Gastroesophageal sphincter (tissue), 4 donors: Measurements from ENCODE around the gene KXD1. TPM values are rescaled to one million over a fixed set of nuclear protein-coding genes. Genes with fewer than 3 reads are reported as not detected.

Experiments used
- ATAC-seq: fragments of 150-250 bp; one replicate; pipeline ENCODE4 v1.9.1; 2016; ENCODE audit warnings: mild to moderate bottlenecking, moderate library complexity
- H3K27ac ChIP-seq, 4 donors: fragments of 200-600 bp; sonication (generic) in 3 of 4; 1 replicate in 3 of 4; 2 replicates in 1 of 4; pipeline ENCODE4 v1.5.1; 2016 to 2019
- H3K27me3 ChIP-seq: fragments of 200-600 bp; sonication (generic); one replicate; pipeline ENCODE4 v1.5.1; 2019
- H3K36me3 ChIP-seq, 2 donors: fragments of 200-600 bp; sonication (generic); one replicate each; pipeline ENCODE4 v1.5.1; 2019; ENCODE audit warnings: control low read depth in 1 of 2
- H3K4me1 ChIP-seq, 3 donors: fragments of 200-600 bp; sonication (generic); 1 replicate in 2 of 3; 2 replicates in 1 of 3; pipeline ENCODE4 v1.5.1; 2016 to 2019; ENCODE audit warnings: control low read depth in 2 of 3
- H3K4me3 ChIP-seq, 2 donors: fragments of 200-600 bp; sonication (generic); one replicate each; pipeline ENCODE4 v1.5.1; 2019; ENCODE audit warnings: mild to moderate bottlenecking in 1 of 2, moderate library complexity in 1 of 2
- H3K9me3 ChIP-seq, 3 donors: fragments of 200-600 bp; sonication (generic); one replicate each; pipeline ENCODE4 v1.5.1; 2017 to 2019; ENCODE audit warnings: control low read depth in 2 of 3
- EP300 ChIP-seq: sonication (generic); formaldehyde crosslinking; IDR thresholded peaks from one replicate; pipeline ENCODE4 v1.6.1; 2017; ENCODE audit warnings: antibody characterized with exemption, mild to moderate bottlenecking
- POLR2A ChIP-seq, 2 donors: fragments of 450-650 bp; IDR thresholded peaks; one replicate each; pipeline ENCODE4 v1.6.1; 2017; ENCODE audit warnings: antibody characterized with exemption in 2 of 2, mild to moderate bottlenecking in 2 of 2, moderate library complexity in 1 of 2
- POLR2AphosphoS5 ChIP-seq: sonication (generic); formaldehyde crosslinking; IDR thresholded peaks from one replicate; pipeline ENCODE4 v1.6.1; 2017; ENCODE audit warnings: antibody characterized with exemption
- WGBS, 2 donors: methylation state at CpG; one replicate each; pipeline ENCODE4 v1.1.5; 2018; ENCODE audit warnings: low coverage in 1 of 2; 5-methylcytosine and 5-hydroxymethylcytosine counted together
- total RNA-seq, 4 donors: library from RNA; depleted of rRNA; stranded (reverse); fragments of >200 nt; gene quantifications; one replicate each; pipeline ENCODE4 v1.1.0, GENCODE V29; 2016
- TF ChIP-seq, protein P1 (sequence below), 4 experiments: fragments of 200-600 bp in 2 of 4; fragments of 450-650 bp in 2 of 4; sonication (generic) in 1 of 4; IDR thresholded peaks; one replicate each; pipeline ENCODE4 v1.5.1; 2017 to 2019; ENCODE audit warnings: antibody characterized with exemption in 4 of 4, mild to moderate bottlenecking in 2 of 4, moderate library complexity in 2 of 4

The KXD1 gene
- total RNA-seq, 4 donors from 2014 or later, result 130 to 137 (median 135) TPM

DNA sequence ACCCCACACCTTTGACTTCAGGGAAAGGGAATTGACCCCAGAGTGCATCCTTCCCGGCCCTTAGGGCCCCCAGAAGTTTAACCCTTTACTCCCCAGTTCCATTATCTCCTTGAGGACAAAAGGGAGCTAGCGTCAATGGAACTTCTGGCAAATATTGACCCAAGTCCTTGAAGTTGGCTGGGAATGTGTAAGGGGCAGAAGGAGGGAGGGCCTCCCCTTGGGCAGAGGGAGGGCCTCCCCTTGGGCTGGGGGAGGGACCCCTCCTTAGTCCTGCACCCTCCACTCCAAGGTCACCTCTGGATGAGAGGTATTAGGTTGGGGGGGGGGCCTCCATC lies 52.0 kb downstream of the KXD1 start:
- no peak for ATAC-seq
- Histone ChIP-seq H3K36me3 (no peaks in the 10 kb centered on the region), H3K4me1 (peaks cover 0 to 60% (median 44%) of the 10 kb centered on the region in 3 donors), H3K4me3 (no peak overlapping the region), H3K27ac (no peak overlapping the region), H3K27me3 (peaks cover 97% of the 10 kb centered on the region), H3K9me3 (no peaks in the 10 kb centered on the region)
- TF ChIP-seq, protein P1, sequence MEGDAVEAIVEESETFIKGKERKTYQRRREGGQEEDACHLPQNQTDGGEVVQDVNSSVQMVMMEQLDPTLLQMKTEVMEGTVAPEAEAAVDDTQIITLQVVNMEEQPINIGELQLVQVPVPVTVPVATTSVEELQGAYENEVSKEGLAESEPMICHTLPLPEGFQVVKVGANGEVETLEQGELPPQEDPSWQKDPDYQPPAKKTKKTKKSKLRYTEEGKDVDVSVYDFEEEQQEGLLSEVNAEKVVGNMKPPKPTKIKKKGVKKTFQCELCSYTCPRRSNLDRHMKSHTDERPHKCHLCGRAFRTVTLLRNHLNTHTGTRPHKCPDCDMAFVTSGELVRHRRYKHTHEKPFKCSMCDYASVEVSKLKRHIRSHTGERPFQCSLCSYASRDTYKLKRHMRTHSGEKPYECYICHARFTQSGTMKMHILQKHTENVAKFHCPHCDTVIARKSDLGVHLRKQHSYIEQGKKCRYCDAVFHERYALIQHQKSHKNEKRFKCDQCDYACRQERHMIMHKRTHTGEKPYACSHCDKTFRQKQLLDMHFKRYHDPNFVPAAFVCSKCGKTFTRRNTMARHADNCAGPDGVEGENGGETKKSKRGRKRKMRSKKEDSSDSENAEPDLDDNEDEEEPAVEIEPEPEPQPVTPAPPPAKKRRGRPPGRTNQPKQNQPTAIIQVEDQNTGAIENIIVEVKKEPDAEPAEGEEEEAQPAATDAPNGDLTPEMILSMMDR (IDR thresholded peaks at IDR 0.05), result no peak
- TF ChIP-seq POLR2A (IDR thresholded peaks at IDR 0.05) (no peak), POLR2AphosphoS5 (no peak), EP300 (no peak)
- WGBS, 2 donors, result 0% methylated on average over 1 of the region's 2 CpGs; no CpG with 5 or more reads in 1 of the 2 donors

DNA sequence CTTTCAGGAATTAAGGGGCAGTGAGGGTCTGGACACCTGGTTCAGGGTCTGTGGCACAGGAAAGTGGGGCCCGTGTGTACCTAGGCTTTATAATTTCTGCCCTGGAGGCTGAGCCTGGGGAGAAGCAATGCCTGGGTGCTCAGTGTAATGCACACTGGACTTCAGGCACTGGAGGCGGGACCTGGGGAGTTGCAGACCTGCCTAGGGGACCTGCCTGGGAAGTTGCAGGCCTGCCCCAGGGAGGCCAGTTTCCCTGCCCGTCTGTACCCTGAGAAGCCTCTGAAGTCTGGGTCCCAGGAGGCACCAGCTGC lies 52.5 kb downstream of the KXD1 start:
- H3K9me3 ChIP-seq, result no peaks in the 10 kb centered on the region
- TF ChIP-seq POLR2AphosphoS5 (no peak), EP300 (no peak), POLR2A (IDR thresholded peaks at IDR 0.05) (no peak)
- TF ChIP-seq, protein P1 (IDR thresholded peaks at IDR 0.05), result no peak
- H3K36me3 ChIP-seq, result no peaks in the 10 kb centered on the region
- no peak overlapping the region for H3K27ac ChIP-seq
- WGBS, 2 donors, result no CpG with 5 or more reads among the region's 3 CpGs
- peaks cover 0 to 58% (median 44%) of the 10 kb centered on the region in 3 donors for H3K4me1 ChIP-seq
- no peak overlapping the region for H3K4me3 ChIP-seq
- H3K27me3 ChIP-seq, result peaks cover 95% of the 10 kb centered on the region
- ATAC-seq, result no peak

DNA sequence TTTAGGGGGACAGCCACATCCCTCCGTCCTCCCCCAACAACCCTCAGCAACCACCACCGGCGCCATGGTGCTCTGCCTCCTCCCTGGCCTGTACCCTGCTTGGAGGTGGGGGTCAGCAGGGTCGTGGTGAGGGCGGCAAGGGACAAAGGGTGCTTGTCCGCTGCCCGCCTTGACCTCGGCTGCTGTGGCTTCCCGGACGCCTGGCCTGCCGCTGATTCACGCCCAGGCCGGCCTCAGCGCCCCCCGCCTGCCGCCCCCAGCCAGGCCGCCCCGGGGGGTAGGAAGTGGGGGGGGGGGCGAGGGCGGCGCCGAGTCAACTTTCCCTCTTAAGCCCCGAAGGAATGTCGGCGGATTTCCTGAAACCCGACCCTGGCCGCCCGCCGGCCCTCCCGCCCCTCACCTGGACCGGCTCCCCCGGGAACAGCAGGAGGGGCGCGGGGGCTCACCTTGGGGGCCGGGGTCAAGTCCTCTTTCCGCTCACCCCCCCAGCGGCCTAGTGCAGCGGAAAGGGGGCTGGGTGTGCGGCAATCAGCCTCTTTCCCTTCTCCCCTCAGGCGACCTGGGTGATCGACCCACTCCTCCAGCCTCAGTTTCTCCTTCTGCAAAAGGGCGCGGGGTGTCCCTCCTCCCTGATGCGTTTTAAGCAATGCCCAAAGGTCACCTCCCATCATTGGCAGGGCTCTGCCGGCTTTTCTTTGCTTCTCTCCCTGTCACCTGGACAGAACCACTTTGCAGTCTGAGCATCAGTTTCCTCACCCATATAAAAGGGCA lies 53.1 kb downstream of the KXD1 start:
- Histone ChIP-seq H3K4me3 (no peak overlapping the region), H3K4me1 (peaks cover 0 to 52% (median 44%) of the 10 kb centered on the region in 3 donors), H3K27me3 (peaks cover 95% of the 10 kb centered on the region), H3K36me3 (no peaks in the 10 kb centered on the region), H3K9me3 (no peaks in the 10 kb centered on the region), H3K27ac (no peak overlapping the region)
- TF ChIP-seq POLR2AphosphoS5, result no peak
- TF ChIP-seq, protein P1 (IDR thresholded peaks at IDR 0.05), result no peak
- TF ChIP-seq POLR2A (IDR thresholded peaks at IDR 0.05), result no peak
- no peak for TF ChIP-seq EP300
- no CpG with 5 or more reads among the region's 45 CpGs for WGBS, 2 donors
- ATAC-seq, result no peak

DNA sequence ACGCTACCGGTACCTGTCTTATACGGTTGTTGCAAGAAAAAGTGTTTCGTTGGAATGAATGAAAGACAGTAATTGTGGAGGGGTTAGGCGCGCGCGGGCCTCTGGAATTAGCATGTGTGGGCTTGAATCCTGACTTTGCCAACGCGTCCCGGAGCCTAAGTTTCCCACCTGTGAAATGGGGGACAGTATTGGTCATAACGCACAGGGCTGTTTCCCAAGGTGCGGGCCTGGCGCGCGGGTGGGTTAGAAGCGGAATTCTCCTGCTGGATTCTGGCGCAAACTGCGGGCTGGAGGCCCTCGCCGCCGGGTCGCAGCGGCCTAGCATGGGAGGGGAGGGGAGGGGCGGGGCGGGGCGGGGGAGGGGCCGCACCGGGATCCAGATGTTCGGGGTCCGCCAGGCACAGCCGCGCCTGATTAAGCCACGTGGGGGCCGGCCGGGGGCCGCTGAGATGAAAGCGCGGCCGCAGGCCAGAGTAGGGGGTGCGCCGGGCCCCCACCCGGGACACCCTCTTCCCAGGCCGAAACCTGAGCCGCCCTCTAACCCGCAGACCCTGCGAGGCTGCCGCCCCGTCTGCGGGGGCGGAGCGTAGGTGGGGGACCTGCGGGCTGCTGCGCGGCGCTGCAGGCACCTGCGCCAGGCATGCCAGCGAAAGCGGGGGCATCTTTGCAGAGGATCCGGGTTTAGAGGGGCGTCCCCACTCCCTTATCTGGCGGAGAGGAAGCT lies 53.8 kb downstream of the KXD1 start:
- H3K4me1 ChIP-seq, result peaks cover 0 to 46% (median 38%) of the 10 kb centered on the region in 3 donors
- peaks cover 95% of the 10 kb centered on the region for H3K27me3 ChIP-seq
- H3K27ac ChIP-seq, result no peak overlapping the region
- ATAC-seq, result no peak
- no peaks in the 10 kb centered on the region for H3K36me3 ChIP-seq
- WGBS, 2 donors, result 12 to 15% methylated on average over 4 to 11 of the region's 62 CpGs
- peak overlapping the region in 1 of 2 donors; percentile 19 for H3K4me3 ChIP-seq
- TF ChIP-seq, protein P1 (IDR thresholded peaks at IDR 0.05), result no peak
- no peak for TF ChIP-seq EP300
- H3K9me3 ChIP-seq, result no peaks in the 10 kb centered on the region
